ENCODE measurements around the gene ENGASE. TPM values are rescaled to one million over a fixed set of nuclear protein-coding genes. Genes with fewer than 3 reads are reported as not detected.

The ENGASE gene
- total and polyA plus RNA-seq, 2 donors (not counting 1 experiment from before 2014, with no cell fraction given), result 3.6 to 14.9 TPM

DNA sequence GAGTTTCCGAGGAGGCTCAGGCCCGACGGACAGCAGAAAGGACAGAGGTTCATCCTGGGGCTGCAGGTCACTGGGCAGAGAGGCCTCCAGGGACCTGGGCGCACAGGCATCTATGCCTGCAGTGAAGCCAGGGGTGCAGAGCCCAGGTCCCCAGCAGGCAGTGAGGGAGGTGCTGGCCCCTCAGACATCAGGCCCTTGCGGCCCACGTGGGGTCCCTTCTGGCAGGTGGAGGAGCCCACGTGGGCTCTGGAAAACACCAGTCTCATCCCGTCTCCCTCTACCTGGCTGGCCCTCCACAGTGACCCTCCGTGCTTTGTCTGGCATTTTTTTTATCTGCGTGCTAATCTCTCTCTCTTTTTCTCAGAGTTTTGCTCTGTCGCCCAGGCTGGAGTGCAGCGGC, 36.5 kb downstream of the ENGASE start:
- H3K4me2 ChIP-seq (ENCODE audit: extremely low read depth, insufficient read depth, low read length), result no peak overlapping the region
- no peaks in the 10 kb centered on the region for H3K9me3 ChIP-seq (ENCODE audit: control insufficient read depth, insufficient read depth, low read depth, low read length)
- H3K27me3 ChIP-seq (ENCODE audit: control insufficient read depth, insufficient read depth, low read length), result no peaks in the 10 kb centered on the region
- no peak for DNase-seq (ENCODE audit: low read depth in 2 of 2)
- no peaks in the 10 kb centered on the region for H3K79me2 ChIP-seq (ENCODE audit: control insufficient read depth, insufficient read depth, low read length)
- H3K9ac ChIP-seq (ENCODE audit: insufficient read depth, low read length), result no peak overlapping the region
- H3K4me1 ChIP-seq (ENCODE audit: control insufficient read depth, extremely low read depth, insufficient read depth, low read length), result no peaks in the 10 kb centered on the region
- H2AFZ ChIP-seq (ENCODE audit: low read length), result no peak overlapping the region
- no peaks in the 10 kb centered on the region for H3K36me3 ChIP-seq (ENCODE audit: control insufficient read depth, insufficient read depth, low read length)
- H3K27ac ChIP-seq (ENCODE audit: insufficient read depth, low read length), result no peak overlapping the region
- no peaks in the 10 kb centered on the region for H4K20me1 ChIP-seq (ENCODE audit: control insufficient read depth, extremely low read depth, insufficient read depth, low read length)
- no peak overlapping the region for H3K4me3 ChIP-seq (replicated peaks in 1 of 4; ENCODE audit: control extremely low read depth in 1 of 4, insufficient read depth in 1 of 4, low read depth in 3 of 4, low read length in 4 of 4)
- TF ChIP-seq, protein P1, sequence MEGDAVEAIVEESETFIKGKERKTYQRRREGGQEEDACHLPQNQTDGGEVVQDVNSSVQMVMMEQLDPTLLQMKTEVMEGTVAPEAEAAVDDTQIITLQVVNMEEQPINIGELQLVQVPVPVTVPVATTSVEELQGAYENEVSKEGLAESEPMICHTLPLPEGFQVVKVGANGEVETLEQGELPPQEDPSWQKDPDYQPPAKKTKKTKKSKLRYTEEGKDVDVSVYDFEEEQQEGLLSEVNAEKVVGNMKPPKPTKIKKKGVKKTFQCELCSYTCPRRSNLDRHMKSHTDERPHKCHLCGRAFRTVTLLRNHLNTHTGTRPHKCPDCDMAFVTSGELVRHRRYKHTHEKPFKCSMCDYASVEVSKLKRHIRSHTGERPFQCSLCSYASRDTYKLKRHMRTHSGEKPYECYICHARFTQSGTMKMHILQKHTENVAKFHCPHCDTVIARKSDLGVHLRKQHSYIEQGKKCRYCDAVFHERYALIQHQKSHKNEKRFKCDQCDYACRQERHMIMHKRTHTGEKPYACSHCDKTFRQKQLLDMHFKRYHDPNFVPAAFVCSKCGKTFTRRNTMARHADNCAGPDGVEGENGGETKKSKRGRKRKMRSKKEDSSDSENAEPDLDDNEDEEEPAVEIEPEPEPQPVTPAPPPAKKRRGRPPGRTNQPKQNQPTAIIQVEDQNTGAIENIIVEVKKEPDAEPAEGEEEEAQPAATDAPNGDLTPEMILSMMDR (conservative IDR thresholded peaks at IDR 0.05 in 1 of 2, IDR thresholded peaks at IDR 0.05 in 1 of 2; ENCODE audit: low read depth in 1 of 2, low read length in 2 of 2), result no peak
- no peak for TF ChIP-seq EZH2 (IDR thresholded peaks at IDR 0.05; ENCODE audit: low read length, missing control alignments)

DNA sequence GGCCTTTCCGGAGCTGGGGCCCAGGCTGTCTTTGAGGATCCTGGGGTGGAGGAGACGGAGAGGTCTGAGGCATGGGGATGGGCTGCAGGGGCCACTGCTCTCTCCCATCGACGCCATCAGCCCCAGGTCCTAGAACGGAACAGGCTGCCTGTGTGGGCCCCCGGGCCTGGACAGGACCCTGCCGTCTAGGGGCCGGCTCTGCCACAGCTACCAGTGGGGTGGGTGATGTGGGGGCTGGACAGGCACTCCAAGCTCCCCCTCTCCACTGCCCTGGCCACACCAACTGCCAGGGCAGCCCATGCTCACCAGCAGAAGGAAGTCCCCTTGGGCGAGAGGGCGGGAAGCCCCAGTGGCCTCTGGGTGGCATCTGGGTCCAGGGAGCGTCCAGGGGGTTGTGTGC, 37.8 kb downstream of the ENGASE start:
- DNase-seq (ENCODE audit: low read depth in 2 of 2), result no peak
- TF ChIP-seq EZH2 (IDR thresholded peaks at IDR 0.05; ENCODE audit: low read length, missing control alignments), result no peak
- TF ChIP-seq, protein P1 (conservative IDR thresholded peaks at IDR 0.05 in 1 of 2, IDR thresholded peaks at IDR 0.05 in 1 of 2; ENCODE audit: low read depth in 1 of 2, low read length in 2 of 2), result no peak
- no peaks in the 10 kb centered on the region for H3K27me3 ChIP-seq (ENCODE audit: control insufficient read depth, insufficient read depth, low read length)

DNA sequence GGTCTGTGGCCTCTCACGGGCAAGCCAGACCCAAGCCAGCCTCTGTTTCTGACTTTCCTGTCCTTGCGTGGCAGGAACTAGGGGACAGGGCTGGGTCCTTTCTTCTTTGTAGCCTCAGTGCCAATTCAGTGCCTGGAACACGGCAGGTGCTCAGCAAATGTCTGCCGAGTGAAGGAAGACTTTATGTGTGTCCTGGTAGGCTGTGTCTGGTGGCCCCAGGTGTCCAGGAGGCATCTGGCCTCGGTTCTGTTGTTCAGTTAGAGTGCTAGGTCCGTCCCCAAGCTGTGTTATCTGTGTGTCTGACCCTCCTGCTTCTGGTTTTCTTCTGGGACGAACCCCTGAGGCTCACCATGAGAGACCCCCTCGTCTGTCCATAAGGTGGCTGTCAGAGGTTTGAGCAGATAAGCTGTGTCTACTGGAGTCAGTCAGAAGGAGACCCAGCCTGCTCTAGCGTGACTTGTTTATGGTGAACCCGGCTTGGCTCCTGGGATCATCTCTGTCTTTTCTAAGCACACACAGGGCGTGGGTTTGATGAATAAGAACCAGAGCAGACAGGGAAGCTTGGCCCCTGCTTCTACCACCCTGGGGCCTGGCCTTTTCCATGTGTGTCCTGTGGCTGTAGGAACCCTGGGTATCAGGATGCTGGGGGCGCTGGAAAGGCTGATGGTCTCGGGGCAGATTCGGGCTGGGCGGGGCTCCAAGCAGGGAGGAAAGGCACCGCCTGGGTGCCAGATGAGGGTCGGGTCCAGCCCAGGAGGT, 39.3 kb downstream of the ENGASE start:
- TF ChIP-seq EZH2 (IDR thresholded peaks at IDR 0.05; ENCODE audit: low read length, missing control alignments), result no peak
- TF ChIP-seq, protein P1 (conservative IDR thresholded peaks at IDR 0.05 in 1 of 2, IDR thresholded peaks at IDR 0.05 in 1 of 2; ENCODE audit: low read depth in 1 of 2, low read length in 2 of 2), result no peak
- Histone ChIP-seq H3K79me2 (ENCODE audit: control insufficient read depth, insufficient read depth, low read length) (no peaks in the 10 kb centered on the region), H3K27ac (ENCODE audit: insufficient read depth, low read length) (no peak overlapping the region), H3K9ac (ENCODE audit: insufficient read depth, low read length) (no peak overlapping the region), H3K9me3 (ENCODE audit: control insufficient read depth, insufficient read depth, low read depth, low read length) (no peaks in the 10 kb centered on the region), H3K4me3 (replicated peaks in 1 of 4; ENCODE audit: control extremely low read depth in 1 of 4, insufficient read depth in 1 of 4, low read depth in 3 of 4, low read length in 4 of 4) (no peak overlapping the region), H3K27me3 (ENCODE audit: control insufficient read depth, insufficient read depth, low read length) (peaks cover 5% of the 10 kb centered on the region), H4K20me1 (ENCODE audit: control insufficient read depth, extremely low read depth, insufficient read depth, low read length) (no peaks in the 10 kb centered on the region), H3K4me2 (ENCODE audit: extremely low read depth, insufficient read depth, low read length) (no peak overlapping the region), H3K4me1 (ENCODE audit: control insufficient read depth, extremely low read depth, insufficient read depth, low read length) (no peaks in the 10 kb centered on the region), H2AFZ (ENCODE audit: low read length) (no peak overlapping the region), H3K36me3 (ENCODE audit: control insufficient read depth, insufficient read depth, low read length) (no peaks in the 10 kb centered on the region)
- no peak for DNase-seq (ENCODE audit: low read depth in 2 of 2)

More for the DNA sequence above, 37.8 kb downstream of the ENGASE start:
- Histone ChIP-seq H3K4me3 (replicated peaks in 1 of 4; ENCODE audit: control extremely low read depth in 1 of 4, insufficient read depth in 1 of 4, low read depth in 3 of 4, low read length in 4 of 4) (no peak overlapping the region), H4K20me1 (ENCODE audit: control insufficient read depth, extremely low read depth, insufficient read depth, low read length) (no peaks in the 10 kb centered on the region), H3K9ac (ENCODE audit: insufficient read depth, low read length) (no peak overlapping the region), H3K4me2 (ENCODE audit: extremely low read depth, insufficient read depth, low read length) (no peak overlapping the region), H3K9me3 (ENCODE audit: control insufficient read depth, insufficient read depth, low read depth, low read length) (no peaks in the 10 kb centered on the region), H3K36me3 (ENCODE audit: control insufficient read depth, insufficient read depth, low read length) (no peaks in the 10 kb centered on the region), H3K4me1 (ENCODE audit: control insufficient read depth, extremely low read depth, insufficient read depth, low read length) (no peaks in the 10 kb centered on the region), H3K79me2 (ENCODE audit: control insufficient read depth, insufficient read depth, low read length) (no peaks in the 10 kb centered on the region), H3K27ac (ENCODE audit: insufficient read depth, low read length) (no peak overlapping the region), H2AFZ (ENCODE audit: low read length) (no peak overlapping the region)
